H1 (cell line): ENCODE data around the gene KCNK2. TPM values are rescaled to one million over a fixed set of nuclear protein-coding genes. Genes with fewer than 3 reads are reported as not detected.

Experiments used
- BCL11A ChIP-seq, 2 experiments: IDR thresholded peaks; one replicate each; pipeline ENCODE4 v1.6.1; 2011; ENCODE audit warnings: low read depth in 2 of 2, low read length in 2 of 2, mild to moderate bottlenecking in 2 of 2
- BRCA1 ChIP-seq: IDR thresholded peaks from 2 replicates; pipeline ENCODE4 v1.6.1; 2012; ENCODE audit warnings: low read depth, low read length, improper control_type of control experiment
- HDAC2 ChIP-seq, 2 experiments: fragments of 300-600 bp in 1 of 2; sonication (generic) in 1 of 2; IDR thresholded peaks; 2 replicates each; pipeline ENCODE4 v1.6.1; 2011 to 2012; ENCODE audit warnings: low read depth in 2 of 2, low read length in 2 of 2, mild to moderate bottlenecking in 2 of 2, moderate library complexity in 2 of 2, borderline replicate concordance in 1 of 2, inconsistent platforms in 1 of 2
- KDM4A ChIP-seq: IDR thresholded peaks from one replicate; pipeline ENCODE4 v1.7.1; 2012; ENCODE audit warnings: low read depth, mild to moderate bottlenecking, moderate library complexity, low read length, inconsistent platforms; ENCODE audit not compliant: severe bottlenecking
- YY1 ChIP-seq: IDR thresholded peaks from 2 replicates; pipeline ENCODE4 v1.6.1; 2011; ENCODE audit warnings: low read depth, mild to moderate bottlenecking, low read length
- polyA plus RNA-seq, 7 experiments: library from polyadenylated mRNA; depleted of rRNA in 3 of 7; stranded (reverse) in 5 of 7; unstranded in 2 of 7; fragments of >200 nt in 5 of 7; fragments of 200-250 nt in 2 of 7; gene quantifications; 1 replicate in 5 of 7; 2 replicates in 1 of 7; 4 replicates in 1 of 7; pipeline versions ENCODE4 v1.2.1 to v1.2.3, GENCODE V29; 2011 to 2013; ENCODE audit warnings: missing spikeins in 2 of 7, mixed read lengths in 2 of 7
- total RNA-seq: library from RNA; stranded (reverse); fragmentation: NEBNext Ultra II Directional; extraction: Animal tissue kit (Norgen Biotek cat#: 25700); gene quantifications from 2 replicates; pipeline ENCODE4 v1.2.1, GENCODE V29; 2021

KCNK2 gene
- total and polyA plus RNA-seq, 2 of the 8 experiments (the other 6 are each of a cell fraction or from before 2014, with no cell fraction given), result 0.59 to 1.2 TPM

- no peak for TF ChIP-seq HDAC2 (IDR thresholded peaks at IDR 0.05; ENCODE audit: borderline replicate concordance in 1 of 2, low read depth in 2 of 2, low read length in 2 of 2)
- TF ChIP-seq YY1, result no peak
- TF ChIP-seq KDM4A, result no peak
- no peak for TF ChIP-seq BCL11A (IDR thresholded peaks at IDR 0.05; ENCODE audit: low read depth in 2 of 2, low read length in 2 of 2)
- TF ChIP-seq BRCA1, result no peak
These were observed 158.9 kb downstream of the KCNK2 start (continued) for GRCh38 chr1:215241451-215241850.
